Measurements from ENCODE around the gene MYL5. TPM values are rescaled to one million over a fixed set of nuclear protein-coding genes. Genes with fewer than 3 reads are reported as not detected.
A peak's percentile ranks its signal among the peaks of the same experiment; 100 is the strongest.

MYL5 gene
- total and polyA plus RNA-seq, 2 of the 13 experiments (the other 11 are each of a cell fraction or from before 2014, with no cell fraction given): 6.5 to 16.0 TPM

GRCh38 chr4:687048-687970 is 13.0 kb downstream of the MYL5 start (continued):
- TF ChIP-seq NR2F1 (CRISPR knock-in tag; IDR thresholded peaks at IDR 0.05): peak in 1 of 2 experiments; percentile 55; a peak in 1 of 4 replicates
- TF ChIP-seq THAP11 (CRISPR knock-in tag; IDR thresholded peaks at IDR 0.05): 0 out of 2 replicates have a peak, but pooled peaks have one; percentile 41
- TF ChIP-seq DMAP1 (CRISPR knock-in tag; IDR thresholded peaks at IDR 0.05): no peak
- TF ChIP-seq GTF3A (CRISPR knock-in tag; conservative IDR thresholded peaks at IDR 0.05): 0 out of 2 replicates have a peak, but pooled peaks have one; percentile 27
- TF ChIP-seq YEATS4 (CRISPR knock-in tag; IDR thresholded peaks at IDR 0.05; ENCODE audit: borderline replicate concordance): peak; percentile 60; the same call in 1 of the 2 replicates
- TF ChIP-seq ZNF143 (CRISPR knock-in tag; IDR thresholded peaks at IDR 0.05): peak; percentile 30; the same call in 1 of the 2 replicates
- TF ChIP-seq IRF2 (CRISPR knock-in tag; IDR thresholded peaks at IDR 0.05): peak; percentile 27; the same call in 1 of the 2 replicates
- peak; percentile 15; the same call in 1 of the 2 replicates for TF ChIP-seq NRL (CRISPR knock-in tag; IDR thresholded peaks at IDR 0.05; ENCODE audit: borderline replicate concordance)
- 0 out of 2 replicates have a peak, but pooled peaks have one; percentile 40 for TF ChIP-seq ZSCAN21 (CRISPR knock-in tag; IDR thresholded peaks at IDR 0.05; ENCODE audit: borderline replicate concordance)
- 0 out of 2 replicates have a peak, but pooled peaks have one; percentile 4 for TF ChIP-seq CREB1 (IDR thresholded peaks at IDR 0.05)
- TF ChIP-seq CREB1 (CRISPR knock-in tag; IDR thresholded peaks at IDR 0.05): no peak
- peak; percentile 69; the same call in 1 of the 2 replicates for TF ChIP-seq KLF12 (CRISPR knock-in tag; IDR thresholded peaks at IDR 0.05; ENCODE audit: borderline replicate concordance)
- peak; percentile 54; the same call in 1 of the 2 replicates for TF ChIP-seq HDAC2 (CRISPR knock-in tag; IDR thresholded peaks at IDR 0.05)
- 0 out of 2 replicates have a peak, but pooled peaks have one; percentile 13 for TF ChIP-seq HNF1A (IDR thresholded peaks at IDR 0.05; ENCODE audit: low read depth)
- TF ChIP-seq HNF1A (CRISPR knock-in tag; IDR thresholded peaks at IDR 0.05; ENCODE audit: borderline replicate concordance): 0 out of 2 replicates have a peak, but pooled peaks have one; percentile 15
- TF ChIP-seq FOXK1 (CRISPR knock-in tag; IDR thresholded peaks at IDR 0.05; ENCODE audit: borderline replicate concordance, low read depth): no peak
- no peak for TF ChIP-seq ZSCAN22 (CRISPR knock-in tag; IDR thresholded peaks at IDR 0.05)
- TF ChIP-seq SALL1 (CRISPR knock-in tag; IDR thresholded peaks at IDR 0.05): peak; percentile 72
- TF ChIP-seq BRCA1 (CRISPR knock-in tag; IDR thresholded peaks at IDR 0.05): 0 out of 2 replicates have a peak, but pooled peaks have one; percentile 39
- TF ChIP-seq TERF1 (CRISPR knock-in tag; IDR thresholded peaks at IDR 0.05): no peak
- TF ChIP-seq TMF1 (CRISPR knock-in tag; IDR thresholded peaks at IDR 0.05; ENCODE audit: low read depth): no peak
- TF ChIP-seq HNRNPK (IDR thresholded peaks at IDR 0.05; ENCODE audit: low read depth, low read length, poor library complexity, severe bottlenecking): no peak
- no peak for TF ChIP-seq NFATC3 (CRISPR knock-in tag; IDR thresholded peaks at IDR 0.05)
- 0 out of 2 replicates have a peak, but pooled peaks have one; percentile 48 for TF ChIP-seq ZNF766 (CRISPR knock-in tag; IDR thresholded peaks at IDR 0.05; ENCODE audit: borderline replicate concordance)
- TF ChIP-seq ZNF432 (CRISPR knock-in tag; IDR thresholded peaks at IDR 0.05; ENCODE audit: borderline replicate concordance): no peak
